HepG2 (cell line): Measurements from ENCODE around the gene KIF15. TPM values are rescaled to one million over a fixed set of nuclear protein-coding genes. Genes with fewer than 3 reads are reported as not detected.
A peak's percentile ranks its signal among the peaks of the same experiment; 100 is the strongest.

ENCODE experiments used
- ATF3 ChIP-seq: sonication (generic); formaldehyde crosslinking; IDR thresholded peaks from 2 replicates; pipeline ENCODE4 v1.4.0; 2020; ENCODE audit warnings: missing genetic modification reagents
- CEBPZ ChIP-seq: IDR thresholded peaks from 2 replicates; pipeline ENCODE4 v1.6.1; 2012; ENCODE audit warnings: low read length, improper control_type of control experiment
- E2F2 ChIP-seq: sonication (generic); formaldehyde crosslinking; IDR thresholded peaks from 2 replicates; pipeline ENCODE4 v1.4.0; 2020; ENCODE audit warnings: missing genetic modification reagents, borderline replicate concordance
- EZH2 ChIP-seq: conservative IDR thresholded peaks from 2 replicates; pipeline ENCODE4 v1.6.1; 2012; ENCODE audit warnings: mild to moderate bottlenecking, low read depth, low read length, moderate library complexity
- FOXA1 ChIP-seq, 2 experiments: fragments of 450-650 bp in 1 of 2; sonication (generic) in 1 of 2; formaldehyde crosslinking in 1 of 2; IDR thresholded peaks; 2 replicates each; pipeline versions ENCODE4 v1.4.0 to v1.6.1; 2016 to 2020; ENCODE audit warnings: missing genetic modification reagents in 1 of 2
- FUBP1 ChIP-seq: sonication (generic); formaldehyde crosslinking; IDR thresholded peaks from 2 replicates; pipeline ENCODE4 v1.5.1; 2020; ENCODE audit warnings: missing genetic modification reagents, mild to moderate bottlenecking, borderline replicate concordance
- GABPA ChIP-seq, 2 experiments: IDR thresholded peaks; 2 replicates each; pipeline ENCODE4 v1.6.1; 2011 to 2016; ENCODE audit warnings: low read depth in 2 of 2, low read length in 1 of 2, missing biosample characterization in 1 of 2, missing genetic modification characterization in 1 of 2
- GATA4 ChIP-seq: sonication (generic); IDR thresholded peaks from 2 replicates; pipeline ENCODE4 v1.6.1; 2016; ENCODE audit warnings: antibody characterized with exemption, low read depth, borderline replicate concordance
- GLI4 ChIP-seq: sonication (generic); formaldehyde crosslinking; IDR thresholded peaks from 2 replicates; pipeline ENCODE4 v1.5.1; 2020; ENCODE audit warnings: missing genetic modification reagents, mild to moderate bottlenecking, moderate library complexity, borderline replicate concordance
- SMARCC2 ChIP-seq: fragments of 450-650 bp; IDR thresholded peaks from 2 replicates; pipeline ENCODE4 v1.6.1; 2017; ENCODE audit warnings: antibody characterized with exemption, mild to moderate bottlenecking
- TAF15 ChIP-seq: fragments of 200-400 bp; formaldehyde crosslinking; IDR thresholded peaks from one replicate; pipeline ENCODE4 v1.6.1; 2018; ENCODE audit warnings: mild to moderate bottlenecking, low read depth, low read length; ENCODE audit not compliant: poor library complexity, severe bottlenecking
- TBP ChIP-seq: sonication (generic); formaldehyde crosslinking; IDR thresholded peaks from 2 replicates; pipeline ENCODE4 v1.5.0; 2020; ENCODE audit warnings: missing genetic modification reagents
- ZNF224 ChIP-seq: sonication (generic); formaldehyde crosslinking; IDR thresholded peaks from 2 replicates; pipeline ENCODE4 v1.5.0; 2020; ENCODE audit warnings: mild to moderate bottlenecking, missing genetic modification reagents
- ZNF530 ChIP-seq: sonication (generic); formaldehyde crosslinking; IDR thresholded peaks from 2 replicates; pipeline ENCODE4 v1.5.0; 2020; ENCODE audit warnings: low read depth, mild to moderate bottlenecking, missing genetic modification reagents
- ZNF567 ChIP-seq: sonication (generic); formaldehyde crosslinking; IDR thresholded peaks from 2 replicates; pipeline ENCODE4 v1.8.1; 2023; ENCODE audit warnings: mild to moderate bottlenecking, missing genetic modification reagents, borderline replicate concordance
- ZNF605 ChIP-seq: sonication (generic); formaldehyde crosslinking; IDR thresholded peaks from 2 replicates; pipeline ENCODE4 v1.8.0; 2022; ENCODE audit warnings: mild to moderate bottlenecking, missing genetic modification reagents
- ZNF75D ChIP-seq: sonication (generic); formaldehyde crosslinking; IDR thresholded peaks from 2 replicates; pipeline ENCODE4 v1.8.1; 2023; ENCODE audit warnings: missing genetic modification reagents, mild to moderate bottlenecking, borderline replicate concordance
- ZNF766 ChIP-seq: sonication (generic); formaldehyde crosslinking; IDR thresholded peaks from 2 replicates; pipeline ENCODE4 v1.5.0; 2020; ENCODE audit warnings: missing genetic modification reagents, borderline replicate concordance
- ZNF850 ChIP-seq: sonication (generic); formaldehyde crosslinking; conservative IDR thresholded peaks from 2 replicates; pipeline ENCODE4 v1.9.0; 2021; ENCODE audit warnings: mild to moderate bottlenecking, missing genetic modification reagents
- ZSCAN12 ChIP-seq: sonication (generic); formaldehyde crosslinking; IDR thresholded peaks from 2 replicates; pipeline ENCODE4 v1.9.0; 2021; ENCODE audit warnings: mild to moderate bottlenecking, missing genetic modification reagents
- polyA plus RNA-seq, 8 experiments: library from polyadenylated mRNA; depleted of rRNA in 3 of 8; stranded (reverse) in 7 of 8; unstranded in 1 of 8; fragments of >200 nt; fragmentation: Illumina TruSeq in 4 of 8; extraction: Trizol in 4 of 8; gene quantifications; 2 replicates each; pipeline versions ENCODE4 v1.2.1 to v1.2.3, GENCODE V29; 2011 to 2016; ENCODE audit warnings: low read depth in 4 of 8, missing spikeins in 1 of 8, mixed read lengths in 1 of 8; ENCODE audit not compliant: insufficient read depth in 1 of 8
- total RNA-seq, 5 experiments: library from RNA; depleted of rRNA; stranded (reverse); fragments of >200 nt; fragmentation: Illumina TruSeq; extraction: Trizol; gene quantifications; 2 replicates each; pipeline ENCODE4 v1.2.3, GENCODE V29; 2016; ENCODE audit warnings: low read depth in 1 of 5

The KIF15 gene
- total and polyA plus RNA-seq, 2 of the 13 experiments (the other 11 are each of a cell fraction or from before 2014, with no cell fraction given): 4.8 to 33.8 TPM

GRCh38 chr3:44861412-44862225, 100.0 kb downstream of the KIF15 start, which contains the start of gene TMEM42 (continued):
- no peak for TF ChIP-seq EZH2
- TF ChIP-seq ZNF766: no peak
- TF ChIP-seq GATA4: no peak
- TF ChIP-seq FUBP1 (CRISPR knock-in tag): no peak
- TF ChIP-seq ATF3 (CRISPR knock-in tag): 0 out of 2 replicates have a peak, but pooled peaks have one; percentile 12
- no peak for TF ChIP-seq TAF15
- no peak for TF ChIP-seq E2F2 (CRISPR knock-in tag)
- no peak for TF ChIP-seq GABPA (IDR thresholded peaks at IDR 0.05; ENCODE audit: low read depth, low read length)
- TF ChIP-seq GABPA (CRISPR knock-in tag; IDR thresholded peaks at IDR 0.05; ENCODE audit: low read depth): no peak
- 0 out of 2 replicates have a peak, but pooled peaks have one; percentile 34 for TF ChIP-seq ZNF605 (CRISPR knock-in tag)
- TF ChIP-seq ZNF530 (CRISPR knock-in tag): no peak
- peak; percentile 15; the same call in 1 of the 2 replicates for TF ChIP-seq ZSCAN12 (CRISPR knock-in tag)
- no peak for TF ChIP-seq CEBPZ
- TF ChIP-seq SMARCC2: no peak
- TF ChIP-seq FOXA1 (IDR thresholded peaks at IDR 0.05): no peak
- no peak for TF ChIP-seq FOXA1 (CRISPR knock-in tag; IDR thresholded peaks at IDR 0.05)
- no peak for TF ChIP-seq ZNF850
- 0 out of 2 replicates have a peak, but pooled peaks have one; percentile 34 for TF ChIP-seq TBP
- TF ChIP-seq ZNF224 (CRISPR knock-in tag): no peak
- TF ChIP-seq ZNF75D (CRISPR knock-in tag): no peak
- no peak for TF ChIP-seq ZNF567 (CRISPR knock-in tag)
- TF ChIP-seq GLI4 (CRISPR knock-in tag): no peak
